ENCODE results near the gene NPAS2. TPM values are rescaled to one million over a fixed set of nuclear protein-coding genes. Genes with fewer than 3 reads are reported as not detected.

NPAS2 gene
- total and polyA plus RNA-seq, 4 donors = 5.9 to 17.1 (median 10.4) TPM

DNA sequence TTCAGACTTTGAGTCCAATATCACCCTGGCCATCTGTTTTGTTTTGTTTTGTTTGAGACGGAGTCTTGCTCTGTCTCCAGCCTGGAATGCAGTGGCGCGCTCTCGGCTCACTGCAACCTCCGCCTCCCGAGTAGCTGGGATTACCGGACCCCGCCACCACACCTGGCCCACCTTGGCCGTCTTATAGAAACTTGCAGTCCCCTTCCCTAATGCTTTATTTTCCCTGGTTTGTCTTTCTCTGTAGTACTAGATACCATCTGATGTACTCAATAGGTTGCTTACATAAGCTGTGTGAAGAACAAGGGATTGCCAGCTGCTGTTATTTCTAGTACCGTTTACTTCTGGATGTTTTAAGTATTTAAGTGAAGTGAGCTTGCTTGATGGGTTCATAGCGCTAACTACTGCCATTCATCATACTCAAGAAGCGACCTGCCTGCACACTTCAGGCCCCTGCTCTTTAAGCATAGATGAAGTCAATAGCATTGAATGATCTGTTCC is 183.4 kb downstream of the NPAS2 start:
- Histone ChIP-seq H3K9ac (ENCODE audit: insufficient read depth in 1 of 2, low read length in 2 of 2) (peak overlapping the region; percentile 96 to 97), H3K36me3 (ENCODE audit: control insufficient read depth in 4 of 4, insufficient read depth in 4 of 4, low read length in 4 of 4) (peaks cover 21 to 48% (median 35%) of the 10 kb centered on the region in 4 donors), H3K9me3 (ENCODE audit: control insufficient read depth in 4 of 4, insufficient read depth in 3 of 4, low read length in 3 of 4) (no peaks in the 10 kb centered on the region), H3K27ac (ENCODE audit: low read depth in 1 of 2, low read length in 1 of 2) (peak overlapping the region in 1 of 2 donors; percentile 88), H3K4me1 (ENCODE audit: control insufficient read depth in 5 of 5, insufficient read depth in 5 of 5, low read length in 5 of 5) (peaks cover 4 to 16% (median 9%) of the 10 kb centered on the region in 5 donors), H3K4me3 (peak overlapping the region; percentile 81), H3K27me3 (ENCODE audit: control insufficient read depth in 3 of 3, insufficient read depth in 3 of 3, low read length in 2 of 3) (no peaks in the 10 kb centered on the region)
- 34 to 46% methylated on average over 12 of the region's 12 CpGs for WGBS, 2 donors
- TF ChIP-seq, protein P1, sequence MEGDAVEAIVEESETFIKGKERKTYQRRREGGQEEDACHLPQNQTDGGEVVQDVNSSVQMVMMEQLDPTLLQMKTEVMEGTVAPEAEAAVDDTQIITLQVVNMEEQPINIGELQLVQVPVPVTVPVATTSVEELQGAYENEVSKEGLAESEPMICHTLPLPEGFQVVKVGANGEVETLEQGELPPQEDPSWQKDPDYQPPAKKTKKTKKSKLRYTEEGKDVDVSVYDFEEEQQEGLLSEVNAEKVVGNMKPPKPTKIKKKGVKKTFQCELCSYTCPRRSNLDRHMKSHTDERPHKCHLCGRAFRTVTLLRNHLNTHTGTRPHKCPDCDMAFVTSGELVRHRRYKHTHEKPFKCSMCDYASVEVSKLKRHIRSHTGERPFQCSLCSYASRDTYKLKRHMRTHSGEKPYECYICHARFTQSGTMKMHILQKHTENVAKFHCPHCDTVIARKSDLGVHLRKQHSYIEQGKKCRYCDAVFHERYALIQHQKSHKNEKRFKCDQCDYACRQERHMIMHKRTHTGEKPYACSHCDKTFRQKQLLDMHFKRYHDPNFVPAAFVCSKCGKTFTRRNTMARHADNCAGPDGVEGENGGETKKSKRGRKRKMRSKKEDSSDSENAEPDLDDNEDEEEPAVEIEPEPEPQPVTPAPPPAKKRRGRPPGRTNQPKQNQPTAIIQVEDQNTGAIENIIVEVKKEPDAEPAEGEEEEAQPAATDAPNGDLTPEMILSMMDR (IDR thresholded peaks at IDR 0.05; ENCODE audit: control extremely low read depth, extremely low read depth) = no peak
- DNase-seq = no peak
- ATAC-seq (ENCODE audit: insufficient read depth, low FRiP score) = no peak

DNA sequence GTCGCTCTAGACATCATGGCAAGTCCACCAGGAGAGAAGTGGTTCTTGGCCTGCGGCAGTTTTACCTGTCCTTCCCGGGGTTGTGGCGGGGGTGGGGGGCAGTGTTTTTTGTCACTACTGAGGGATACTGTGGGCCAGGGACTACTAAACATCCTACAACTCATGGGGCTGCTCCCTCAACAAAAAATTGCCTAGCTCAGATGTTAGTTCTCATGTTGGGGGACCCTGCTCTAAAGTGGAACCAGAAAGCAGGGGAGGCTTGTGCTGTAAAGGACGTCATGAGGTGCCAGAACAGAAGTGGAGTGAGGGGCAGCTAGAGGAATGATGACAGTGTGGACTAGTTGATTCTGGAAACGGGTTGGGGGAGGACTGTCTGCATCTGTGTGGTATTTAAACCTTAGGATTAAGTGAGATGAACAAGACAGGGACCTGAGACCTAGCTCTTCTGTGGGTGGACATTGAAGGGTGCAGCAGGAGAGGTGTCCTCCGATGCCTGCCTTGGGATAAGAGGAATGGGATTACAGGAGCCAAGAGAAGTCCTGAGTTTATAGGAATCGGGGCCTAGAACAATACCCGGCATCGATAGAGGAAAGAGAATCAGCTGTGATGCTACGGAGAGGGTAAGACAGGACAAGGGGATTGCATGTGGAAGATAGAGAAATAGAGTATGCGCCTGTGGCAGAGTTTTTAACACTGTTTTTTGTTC is 184.8 kb downstream of the NPAS2 start:
- 89 to 91% methylated on average over 12 of the region's 12 CpGs for WGBS, 2 donors
- ATAC-seq (ENCODE audit: insufficient read depth, low FRiP score) = no peak
- Histone ChIP-seq H3K4me3 (no peak overlapping the region), H3K27me3 (ENCODE audit: control insufficient read depth in 3 of 3, insufficient read depth in 3 of 3, low read length in 2 of 3) (no peaks in the 10 kb centered on the region), H3K4me1 (ENCODE audit: control insufficient read depth in 5 of 5, insufficient read depth in 5 of 5, low read length in 5 of 5) (peaks cover 4 to 16% (median 9%) of the 10 kb centered on the region in 5 donors), H3K9ac (ENCODE audit: insufficient read depth in 1 of 2, low read length in 2 of 2) (peak overlapping the region in 1 of 2 donors; percentile 61), H3K27ac (ENCODE audit: low read depth in 1 of 2, low read length in 1 of 2) (peak overlapping the region in 1 of 2 donors; percentile 17), H3K9me3 (ENCODE audit: control insufficient read depth in 4 of 4, insufficient read depth in 3 of 4, low read length in 3 of 4) (no peaks in the 10 kb centered on the region), H3K36me3 (ENCODE audit: control insufficient read depth in 4 of 4, insufficient read depth in 4 of 4, low read length in 4 of 4) (peaks cover 23 to 53% (median 37%) of the 10 kb centered on the region in 4 donors)
- TF ChIP-seq, protein P1 (IDR thresholded peaks at IDR 0.05; ENCODE audit: control extremely low read depth, extremely low read depth) = no peak
- DNase-seq = no peak

DNA sequence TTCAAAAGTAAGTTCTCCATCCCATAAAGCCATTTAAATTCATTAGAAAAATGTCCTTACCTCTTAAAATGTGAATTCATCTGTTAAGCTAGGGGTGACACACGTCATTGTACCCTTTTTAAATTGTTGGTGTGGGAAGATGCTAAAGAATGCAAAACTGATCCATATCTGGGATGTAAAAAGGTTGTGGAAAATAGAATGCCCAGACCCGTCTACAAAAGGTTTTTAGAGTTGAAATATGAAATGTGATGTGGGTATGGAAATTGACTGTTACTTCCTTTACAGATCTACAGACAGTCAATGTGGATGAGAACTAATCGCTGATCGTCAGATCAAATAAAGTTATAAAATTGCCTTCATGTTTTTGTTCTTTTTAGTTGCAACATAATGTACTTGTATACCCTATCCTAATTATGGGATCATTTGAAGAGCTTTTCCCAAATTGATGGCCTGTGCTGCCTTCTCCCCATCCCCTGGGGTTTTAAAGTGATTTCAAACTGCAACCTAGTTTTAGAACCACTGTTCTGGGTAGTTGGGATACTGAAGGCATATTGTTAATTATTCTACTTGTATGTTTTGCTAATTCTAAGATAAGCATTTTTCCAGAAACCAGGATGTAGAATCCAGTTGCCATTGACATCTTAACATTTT is 186.3 kb downstream of the NPAS2 start:
- Histone ChIP-seq H3K36me3 (ENCODE audit: control insufficient read depth in 4 of 4, insufficient read depth in 4 of 4, low read length in 4 of 4) (peaks cover 25 to 53% (median 37%) of the 10 kb centered on the region in 4 donors), H3K9me3 (ENCODE audit: control insufficient read depth in 4 of 4, insufficient read depth in 3 of 4, low read length in 3 of 4) (no peaks in the 10 kb centered on the region), H3K9ac (ENCODE audit: insufficient read depth in 1 of 2, low read length in 2 of 2) (no peak overlapping the region), H3K27ac (ENCODE audit: low read depth in 1 of 2, low read length in 1 of 2) (no peak overlapping the region), H3K4me1 (ENCODE audit: control insufficient read depth in 5 of 5, insufficient read depth in 5 of 5, low read length in 5 of 5) (peaks cover 4 to 16% (median 9%) of the 10 kb centered on the region in 5 donors), H3K27me3 (ENCODE audit: control insufficient read depth in 3 of 3, insufficient read depth in 3 of 3, low read length in 2 of 3) (no peaks in the 10 kb centered on the region), H3K4me3 (no peak overlapping the region)
- TF ChIP-seq, protein P1 (IDR thresholded peaks at IDR 0.05; ENCODE audit: control extremely low read depth, extremely low read depth) = no peak
- ATAC-seq (ENCODE audit: insufficient read depth, low FRiP score) = no peak
- no peak for DNase-seq
- WGBS, 2 donors = 75 to 80% methylated on average over 4 of the region's 4 CpGs
